HepG2 (cell line): ENCODE results near the gene SRPK3. TPM values are rescaled to one million over a fixed set of nuclear protein-coding genes. Genes with fewer than 3 reads are reported as not detected.

ENCODE experiments used
- ARNTL ChIP-seq: sonication (generic); formaldehyde crosslinking; IDR thresholded peaks from 2 replicates; pipeline ENCODE4 v1.4.0; 2020; ENCODE audit warnings: mild to moderate bottlenecking, missing genetic modification reagents
- BHLHE40 ChIP-seq: IDR thresholded peaks from 2 replicates; pipeline ENCODE4 v1.6.1; 2011; ENCODE audit warnings: low read length, improper control_type of control experiment
- FOSL2 ChIP-seq: sonication (generic); formaldehyde crosslinking; IDR thresholded peaks from 2 replicates; pipeline ENCODE4 v1.4.0; 2020; ENCODE audit warnings: missing genetic modification reagents
- HNF4A ChIP-seq: sonication (generic); formaldehyde crosslinking; IDR thresholded peaks from 2 replicates; pipeline ENCODE4 v1.4.0; 2020; ENCODE audit warnings: missing genetic modification reagents
- KAT2B ChIP-seq: fragments of 150-350 bp; IDR thresholded peaks from 2 replicates; pipeline ENCODE4 v1.6.1; 2014; ENCODE audit warnings: low read depth, low read length, borderline replicate concordance
- KLF12 ChIP-seq: sonication (generic); formaldehyde crosslinking; IDR thresholded peaks from 2 replicates; pipeline ENCODE4 v1.4.0; 2020; ENCODE audit warnings: missing genetic modification reagents, borderline replicate concordance
- MAX ChIP-seq: IDR thresholded peaks from 2 replicates; pipeline ENCODE4 v1.6.1; 2012; ENCODE audit warnings: inconsistent platforms
- MYC ChIP-seq: sonication (generic); formaldehyde crosslinking; IDR thresholded peaks from 2 replicates; pipeline ENCODE4 v1.9.0; 2021; ENCODE audit warnings: missing genetic modification reagents, borderline replicate concordance
- NCOA1 ChIP-seq: sonication (generic); formaldehyde crosslinking; IDR thresholded peaks from 2 replicates; pipeline ENCODE4 v1.9.0; 2021; ENCODE audit warnings: missing genetic modification reagents
- NR2C2 ChIP-seq: sonication (generic); formaldehyde crosslinking; IDR thresholded peaks from 2 replicates; pipeline ENCODE4 v1.4.0; 2020; ENCODE audit warnings: missing genetic modification reagents, mild to moderate bottlenecking, moderate library complexity, borderline replicate concordance
- NR2F6 ChIP-seq, 2 experiments: IDR thresholded peaks; 2 replicates each; pipeline ENCODE4 v1.6.1; 2016; ENCODE audit warnings: antibody characterized with exemption in 1 of 2, mild to moderate bottlenecking in 1 of 2
- PBX3 ChIP-seq: sonication (generic); formaldehyde crosslinking; IDR thresholded peaks from 2 replicates; pipeline ENCODE4 v1.8.1; 2023; ENCODE audit warnings: missing genetic modification reagents, inconsistent platforms, borderline replicate concordance
- PHF8 ChIP-seq: sonication (generic); formaldehyde crosslinking; IDR thresholded peaks from 2 replicates; pipeline ENCODE4 v1.5.0; 2020; ENCODE audit warnings: missing genetic modification reagents
- RAD51 ChIP-seq: fragments of 450-650 bp; IDR thresholded peaks from 2 replicates; pipeline ENCODE4 v1.6.1; 2016; ENCODE audit warnings: borderline replicate concordance
- RARA ChIP-seq: IDR thresholded peaks from 2 replicates; pipeline ENCODE4 v1.6.1; 2016; ENCODE audit warnings: missing genetic modification reagents, missing compliant biosample characterization
- RFXANK ChIP-seq: IDR thresholded peaks from 2 replicates; pipeline ENCODE4 v1.6.1; 2016
- SALL1 ChIP-seq: sonication (generic); formaldehyde crosslinking; IDR thresholded peaks from 2 replicates; pipeline ENCODE4 v1.8.0; 2022; ENCODE audit warnings: mild to moderate bottlenecking, missing genetic modification reagents
- TFDP1 ChIP-seq: IDR thresholded peaks from 2 replicates; pipeline ENCODE4 v1.6.1; 2016; ENCODE audit warnings: missing compliant biosample characterization, missing genetic modification reagents, borderline replicate concordance
- ZNF253 ChIP-seq: sonication (generic); formaldehyde crosslinking; IDR thresholded peaks from 2 replicates; pipeline ENCODE4 v1.8.0; 2022; ENCODE audit warnings: mild to moderate bottlenecking, missing genetic modification reagents, borderline replicate concordance
- ZNF556 ChIP-seq: sonication (generic); formaldehyde crosslinking; IDR thresholded peaks from 2 replicates; pipeline ENCODE4 v1.4.0; 2020; ENCODE audit warnings: mild to moderate bottlenecking, missing genetic modification reagents, borderline replicate concordance
- ZNF605 ChIP-seq: sonication (generic); formaldehyde crosslinking; IDR thresholded peaks from 2 replicates; pipeline ENCODE4 v1.8.0; 2022; ENCODE audit warnings: mild to moderate bottlenecking, missing genetic modification reagents
- ZNF687 ChIP-seq: sonication (generic); formaldehyde crosslinking; IDR thresholded peaks from 2 replicates; pipeline ENCODE4 v1.5.1; 2020; ENCODE audit warnings: mild to moderate bottlenecking, missing genetic modification reagents, moderate library complexity
- polyA plus RNA-seq, 8 experiments: library from polyadenylated mRNA; depleted of rRNA in 3 of 8; stranded (reverse) in 7 of 8; unstranded in 1 of 8; fragments of >200 nt; fragmentation: Illumina TruSeq in 4 of 8; extraction: Trizol in 4 of 8; gene quantifications; 2 replicates each; pipeline versions ENCODE4 v1.2.1 to v1.2.3, GENCODE V29; 2011 to 2016; ENCODE audit warnings: low read depth in 4 of 8, missing spikeins in 1 of 8, mixed read lengths in 1 of 8; ENCODE audit not compliant: insufficient read depth in 1 of 8
- total RNA-seq, 5 experiments: library from RNA; depleted of rRNA; stranded (reverse); fragments of >200 nt; fragmentation: Illumina TruSeq; extraction: Trizol; gene quantifications; 2 replicates each; pipeline ENCODE4 v1.2.3, GENCODE V29; 2016; ENCODE audit warnings: low read depth in 1 of 5

SRPK3 gene
- total and polyA plus RNA-seq, 2 of the 13 experiments (the other 11 are each of a cell fraction or from before 2014, with no cell fraction given), result 0.22 to 0.30 TPM

- TF ChIP-seq ZNF687, result peak; percentile 83
- peak; percentile 36; the same call in 1 of the 2 replicates for TF ChIP-seq RARA (CRISPR knock-in tag)
- TF ChIP-seq FOSL2, result 0 out of 2 replicates have a peak, but pooled peaks have one; percentile 3
- TF ChIP-seq ZNF253 (CRISPR knock-in tag), result peak; percentile 76; the same call in 1 of the 2 replicates
- TF ChIP-seq TFDP1 (CRISPR knock-in tag), result peak; percentile 41; the same call in 1 of the 2 replicates
- peak; percentile 93 for TF ChIP-seq ARNTL
- TF ChIP-seq KAT2B, result no peak
- no peak for TF ChIP-seq PBX3 (CRISPR knock-in tag)
- TF ChIP-seq RFXANK (CRISPR knock-in tag), result no peak
- TF ChIP-seq ZNF605, result 0 out of 2 replicates have a peak, but pooled peaks have one; percentile 58
- peak; percentile 49 for TF ChIP-seq MYC (CRISPR knock-in tag)
- peak; percentile 74 for TF ChIP-seq HNF4A
- TF ChIP-seq RAD51, result peak; percentile 67; the same call in 1 of the 2 replicates
- TF ChIP-seq ZNF556 (CRISPR knock-in tag), result 0 out of 2 replicates have a peak, but pooled peaks have one; percentile 10
- TF ChIP-seq KLF12 (CRISPR knock-in tag), result no peak
- TF ChIP-seq NR2C2 (CRISPR knock-in tag), result peak; percentile 75
- TF ChIP-seq BHLHE40, result peak; percentile 86
- peak; percentile 44 for TF ChIP-seq SALL1 (CRISPR knock-in tag)
- TF ChIP-seq MAX, result peak; percentile 89
- TF ChIP-seq NR2F6 (IDR thresholded peaks at IDR 0.05), result no peak
- TF ChIP-seq NR2F6 (CRISPR knock-in tag; IDR thresholded peaks at IDR 0.05), result 0 out of 2 replicates have a peak, but pooled peaks have one; percentile 6
- 0 out of 2 replicates have a peak, but pooled peaks have one; percentile 19 for TF ChIP-seq NCOA1 (CRISPR knock-in tag)
- TF ChIP-seq PHF8 (CRISPR knock-in tag), result 0 out of 2 replicates have a peak, but pooled peaks have one; percentile 25
Observed at GRCh38 chrX:153763298-153763932, 17.4 kb upstream of the SRPK3 start (continued).
